IMR-90 (cell line): ENCODE results near the gene SLC26A6.

Experiments used
- CEBPB ChIP-seq: IDR thresholded peaks from 2 replicates; pipeline ENCODE4 v1.6.1; 2012; ENCODE audit warnings: low read depth, low read length, improper control_type of control experiment
- MAFK ChIP-seq: IDR thresholded peaks from 2 replicates; pipeline ENCODE4 v1.6.1; 2012; ENCODE audit warnings: low read depth, low read length, improper control_type of control experiment
- RAD21 ChIP-seq: IDR thresholded peaks from 2 replicates; pipeline ENCODE4 v1.6.1; 2012; ENCODE audit warnings: low read length, improper control_type of control experiment
- RCOR1 ChIP-seq: IDR thresholded peaks from 2 replicates; pipeline ENCODE4 v1.6.1; 2012; ENCODE audit warnings: mild to moderate bottlenecking, low read length, improper control_type of control experiment; ENCODE audit not compliant: insufficient replicate concordance
- RFX5 ChIP-seq: IDR thresholded peaks from 2 replicates; pipeline ENCODE4 v1.8.0; 2012; ENCODE audit warnings: low read depth, mild to moderate bottlenecking, low read length, moderate library complexity
- TF ChIP-seq, protein P1 (sequence below): conservative IDR thresholded peaks from 2 replicates; pipeline ENCODE4 v1.5.1; 2012; ENCODE audit warnings: mild to moderate bottlenecking, low read depth, low read length, improper control_type of control experiment
- TF ChIP-seq, protein P2 (sequence below): fragments of 150-350 bp; IDR thresholded peaks from 2 replicates; pipeline ENCODE4 v1.6.1; 2016; ENCODE audit warnings: low read depth, mild to moderate bottlenecking, low read length, moderate library complexity, borderline replicate concordance

DNA sequence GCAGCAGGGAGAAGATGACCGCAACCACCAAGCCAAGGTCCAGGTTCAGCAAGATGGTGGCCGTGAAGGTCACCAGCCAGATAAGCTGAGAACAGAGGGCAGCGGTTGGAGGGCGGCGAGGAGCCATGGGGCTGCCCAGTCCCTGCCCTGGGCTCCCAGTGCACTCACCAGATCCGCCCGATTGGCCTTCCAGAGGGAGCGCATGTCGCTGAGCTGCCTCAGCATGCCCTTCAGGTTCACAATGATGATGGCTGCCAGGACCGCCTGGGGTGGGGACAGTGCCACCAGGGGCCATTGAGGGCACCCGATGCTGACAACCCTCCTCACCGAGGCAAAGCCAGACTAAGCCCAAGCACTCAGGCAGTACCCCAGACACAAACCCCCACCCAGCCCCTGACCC, 5.4 kb downstream of the SLC26A6 start:
- TF ChIP-seq, protein P1, sequence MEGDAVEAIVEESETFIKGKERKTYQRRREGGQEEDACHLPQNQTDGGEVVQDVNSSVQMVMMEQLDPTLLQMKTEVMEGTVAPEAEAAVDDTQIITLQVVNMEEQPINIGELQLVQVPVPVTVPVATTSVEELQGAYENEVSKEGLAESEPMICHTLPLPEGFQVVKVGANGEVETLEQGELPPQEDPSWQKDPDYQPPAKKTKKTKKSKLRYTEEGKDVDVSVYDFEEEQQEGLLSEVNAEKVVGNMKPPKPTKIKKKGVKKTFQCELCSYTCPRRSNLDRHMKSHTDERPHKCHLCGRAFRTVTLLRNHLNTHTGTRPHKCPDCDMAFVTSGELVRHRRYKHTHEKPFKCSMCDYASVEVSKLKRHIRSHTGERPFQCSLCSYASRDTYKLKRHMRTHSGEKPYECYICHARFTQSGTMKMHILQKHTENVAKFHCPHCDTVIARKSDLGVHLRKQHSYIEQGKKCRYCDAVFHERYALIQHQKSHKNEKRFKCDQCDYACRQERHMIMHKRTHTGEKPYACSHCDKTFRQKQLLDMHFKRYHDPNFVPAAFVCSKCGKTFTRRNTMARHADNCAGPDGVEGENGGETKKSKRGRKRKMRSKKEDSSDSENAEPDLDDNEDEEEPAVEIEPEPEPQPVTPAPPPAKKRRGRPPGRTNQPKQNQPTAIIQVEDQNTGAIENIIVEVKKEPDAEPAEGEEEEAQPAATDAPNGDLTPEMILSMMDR, result no peak
- TF ChIP-seq RAD21 (no peak), CEBPB (no peak), MAFK (no peak), RFX5 (no peak), RCOR1 (no peak)
- TF ChIP-seq, protein P2, sequence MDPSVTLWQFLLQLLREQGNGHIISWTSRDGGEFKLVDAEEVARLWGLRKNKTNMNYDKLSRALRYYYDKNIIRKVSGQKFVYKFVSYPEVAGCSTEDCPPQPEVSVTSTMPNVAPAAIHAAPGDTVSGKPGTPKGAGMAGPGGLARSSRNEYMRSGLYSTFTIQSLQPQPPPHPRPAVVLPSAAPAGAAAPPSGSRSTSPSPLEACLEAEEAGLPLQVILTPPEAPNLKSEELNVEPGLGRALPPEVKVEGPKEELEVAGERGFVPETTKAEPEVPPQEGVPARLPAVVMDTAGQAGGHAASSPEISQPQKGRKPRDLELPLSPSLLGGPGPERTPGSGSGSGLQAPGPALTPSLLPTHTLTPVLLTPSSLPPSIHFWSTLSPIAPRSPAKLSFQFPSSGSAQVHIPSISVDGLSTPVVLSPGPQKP, result no peak
